ENCODE data around the gene ZFPL1. TPM values are rescaled to one million over a fixed set of nuclear protein-coding genes. Genes with fewer than 3 reads are reported as not detected.

ZFPL1 gene
- total RNA-seq (2014; rRNA removed; shearing (Covaris generic)): 17.6 and 19.2 TPM in 2 replicates

DNA sequence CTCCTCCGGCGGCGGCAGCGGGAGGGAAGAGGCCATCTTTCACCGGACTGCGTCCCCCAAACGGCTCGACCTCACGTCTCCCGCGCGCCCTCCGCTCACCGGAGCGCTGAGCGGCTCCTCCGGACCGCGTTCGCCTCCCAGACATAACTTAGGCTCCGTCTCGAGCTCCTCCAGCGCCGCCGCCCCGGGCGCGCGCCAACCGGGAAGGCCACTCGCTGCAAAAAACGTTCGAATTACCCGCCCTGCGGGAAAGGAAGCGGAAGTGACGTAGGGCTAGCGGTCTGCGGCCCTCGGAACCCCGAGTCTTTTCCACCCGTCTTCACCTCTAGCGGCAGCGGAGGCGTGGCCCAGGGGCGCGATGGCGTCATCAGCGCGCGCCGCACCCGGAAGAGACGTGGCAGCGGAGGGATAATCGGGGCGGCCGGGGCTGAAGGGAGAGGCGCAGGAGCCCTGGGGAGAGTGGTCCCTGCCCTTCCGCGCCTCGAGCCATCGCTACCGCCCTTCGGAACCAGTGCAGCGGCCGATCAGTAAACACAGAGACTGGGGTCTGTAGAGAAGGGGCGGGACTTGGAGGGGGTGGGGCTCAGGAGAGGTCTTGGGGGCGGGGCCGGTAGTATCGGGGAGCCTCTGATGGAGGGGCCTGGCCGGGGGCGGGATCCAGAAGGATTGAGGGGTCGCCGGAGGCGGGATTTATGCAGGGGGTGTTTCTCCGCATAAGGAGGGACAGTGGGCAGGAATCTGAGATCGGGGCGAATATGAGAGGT, at the start of gene ZFPL1, which contains the start of gene CDCA5:
ZFPL1 (plus strand) TSS at position 389 of the 764 bp plus-strand sequence. CDS start 477 bp downstream, outside the sequence.
CDCA5 (minus strand) TSS at position 207 of the 764 bp plus-strand sequence; CDS start at position 145, 62 bp downstream.
- H3K27ac ChIP-seq: peak within 1 kb of the TSS; percentile 83
- H3K4me1 ChIP-seq: peaks cover 5% of the 10 kb centered on the region
- peak within 1 kb of the TSS; percentile 84 for H3K4me3 ChIP-seq
- DNase-seq: peak; percentile 93 to 95
- H3K36me3 ChIP-seq: peaks cover 28% of the 10 kb centered on the region
- H3K27me3 ChIP-seq: no peaks in the 10 kb centered on the region
- no peaks in the 10 kb centered on the region for H3K9me3 ChIP-seq (replicated peaks)

DNA sequence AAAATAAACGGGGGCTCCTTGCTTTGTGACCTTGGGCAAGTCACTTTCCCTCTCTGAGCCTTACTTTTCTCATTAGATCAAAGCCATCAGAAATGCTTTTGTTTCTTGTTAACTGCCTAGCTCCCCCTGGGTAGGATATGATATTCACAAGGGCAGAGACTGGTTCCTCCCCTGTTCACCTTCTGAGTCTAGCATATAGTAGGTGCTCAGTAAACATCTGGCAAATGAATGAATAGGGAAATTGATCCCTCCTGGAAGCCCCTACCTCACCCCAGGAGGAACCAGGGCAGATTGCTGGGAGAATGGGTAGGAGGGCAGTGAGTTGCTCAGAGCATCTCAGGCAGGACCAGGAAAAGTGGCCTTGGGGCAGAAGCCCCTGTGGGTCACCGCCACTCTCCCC, 49.6 kb upstream of the ZFPL1 start:
- no peak overlapping the region for H3K4me3 ChIP-seq
- no peaks in the 10 kb centered on the region for H3K36me3 ChIP-seq
- no peaks in the 10 kb centered on the region for H3K4me1 ChIP-seq
- H3K27me3 ChIP-seq: no peaks in the 10 kb centered on the region
- H3K27ac ChIP-seq: no peak overlapping the region
- DNase-seq: no peak
- H3K9me3 ChIP-seq (replicated peaks): no peaks in the 10 kb centered on the region

DNA sequence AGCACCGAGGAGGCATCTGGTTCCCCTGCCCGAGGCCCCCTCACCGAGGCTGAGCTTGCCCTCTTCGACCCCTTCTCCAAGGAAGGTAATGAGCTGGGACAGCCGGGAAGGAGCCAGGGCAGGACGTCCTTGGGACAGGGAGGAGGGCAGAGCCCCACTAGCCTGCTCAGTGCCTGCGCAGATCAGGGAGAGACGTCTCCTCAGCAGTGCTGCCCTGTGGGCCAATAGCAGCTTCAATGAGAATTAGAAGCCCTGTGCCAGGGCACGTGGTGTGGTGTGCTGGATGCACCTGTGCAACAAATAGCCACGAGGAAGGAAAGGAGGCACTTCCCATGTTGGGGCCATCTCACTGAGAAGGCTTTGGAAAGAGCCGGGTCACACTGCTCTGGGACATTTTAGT, 48.4 kb upstream of the ZFPL1 start:
- no peak overlapping the region for H3K4me3 ChIP-seq
- no peaks in the 10 kb centered on the region for H3K9me3 ChIP-seq (replicated peaks)
- no peaks in the 10 kb centered on the region for H3K36me3 ChIP-seq
- H3K27ac ChIP-seq: no peak overlapping the region
- no peaks in the 10 kb centered on the region for H3K27me3 ChIP-seq
- DNase-seq: no peak
- H3K4me1 ChIP-seq: no peaks in the 10 kb centered on the region; the same call in 1 of the 2 replicates

DNA sequence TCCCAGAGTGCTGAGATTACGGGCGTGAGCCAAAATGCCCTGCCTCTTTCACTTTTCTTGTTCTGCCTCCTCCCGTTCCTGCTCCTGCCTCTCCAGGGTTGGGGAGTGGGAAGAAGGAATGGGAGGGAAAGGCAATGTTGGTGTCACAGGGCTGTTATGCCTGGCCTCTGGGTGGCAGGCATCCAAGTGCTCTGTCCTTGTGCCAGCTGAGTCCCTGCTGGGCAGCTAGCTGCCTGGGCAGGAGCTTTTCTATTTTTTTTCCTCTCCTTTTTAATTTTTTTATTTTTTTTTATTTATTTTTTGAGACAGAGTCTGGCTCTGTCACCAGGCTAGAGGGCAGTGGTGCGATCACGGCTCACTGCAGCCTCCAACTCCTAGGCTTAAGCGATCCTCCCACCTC, 47.1 kb upstream of the ZFPL1 start:
- Histone ChIP-seq H3K27ac (no peak overlapping the region), H3K4me3 (no peak overlapping the region), H3K27me3 (no peaks in the 10 kb centered on the region), H3K9me3 (replicated peaks) (no peaks in the 10 kb centered on the region), H3K36me3 (no peaks in the 10 kb centered on the region), H3K4me1 (no peaks in the 10 kb centered on the region; the same call in 1 of the 2 replicates)
- DNase-seq: no peak

DNA sequence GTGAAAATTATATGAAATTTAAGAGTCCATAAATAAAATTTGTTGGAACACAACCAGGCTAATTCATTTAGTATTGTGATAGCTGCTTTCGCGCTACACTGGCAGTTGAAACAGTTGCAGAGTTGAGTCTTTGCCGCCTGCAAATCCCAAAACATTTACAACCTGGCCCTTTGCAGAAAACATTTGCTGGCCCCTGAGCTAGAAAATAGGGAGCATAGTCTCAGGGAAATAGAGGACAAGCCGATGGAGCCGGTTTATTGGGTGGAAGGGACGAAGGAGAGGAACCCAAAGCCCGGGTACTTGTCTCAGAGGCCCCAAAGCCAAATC, 43.5 kb upstream of the ZFPL1 start:
- peak overlapping the region; percentile 53 for H3K27ac ChIP-seq
- H3K36me3 ChIP-seq: peaks cover 2% of the 10 kb centered on the region; the same call in 1 of the 2 replicates
- no peaks in the 10 kb centered on the region; the same call in none of the 2 replicates for H3K4me1 ChIP-seq
- peak overlapping the region; percentile 81 for H3K4me3 ChIP-seq
- H3K27me3 ChIP-seq: no peaks in the 10 kb centered on the region
- no peaks in the 10 kb centered on the region for H3K9me3 ChIP-seq (replicated peaks)
- DNase-seq: no peak

DNA sequence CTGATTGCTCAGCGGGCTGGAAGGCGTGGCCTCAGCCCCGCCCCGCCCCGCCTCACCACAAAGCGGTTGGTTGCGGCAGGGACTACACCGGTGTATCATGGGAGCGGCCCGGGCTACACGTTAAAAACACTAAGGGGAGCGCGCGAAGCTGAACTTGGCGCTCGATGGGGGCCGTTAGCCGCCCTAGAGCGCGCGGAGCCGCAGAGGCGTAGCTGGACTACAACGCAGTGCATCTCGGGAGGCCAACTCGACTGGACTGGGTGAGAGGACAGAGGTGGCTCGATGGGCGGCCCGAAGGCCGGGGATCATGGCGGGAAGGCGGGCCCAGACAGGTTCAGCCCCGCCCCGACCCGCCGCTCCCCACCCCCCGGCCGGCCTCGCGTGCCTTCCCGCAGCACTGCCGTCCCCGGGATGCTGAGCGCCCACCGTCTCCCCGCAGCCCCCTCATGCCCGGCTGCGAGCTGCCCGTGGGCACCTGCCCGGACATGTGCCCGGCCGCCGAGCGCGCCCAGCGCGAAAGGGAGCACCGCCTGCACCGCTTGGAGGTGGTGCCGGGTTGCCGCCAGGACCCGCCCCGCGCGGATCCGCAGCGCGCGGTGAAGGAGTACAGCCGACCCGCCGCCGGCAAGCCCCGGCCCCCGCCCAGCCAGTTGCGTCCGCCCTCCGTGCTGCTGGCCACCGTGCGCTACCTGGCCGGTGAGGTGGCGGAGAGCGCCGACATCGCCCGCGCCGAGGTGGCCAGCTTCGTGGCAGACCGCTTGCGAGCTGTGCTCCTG, 43.0 kb upstream of the ZFPL1 start, which contains the start of gene SAC3D1:
SAC3D1 (plus strand) TSS at position 364 of the 776 bp plus-strand sequence; CDS start at position 447, 83 bp downstream.
- H3K4me1 ChIP-seq: no peaks in the 10 kb centered on the region; the same call in none of the 2 replicates
- H3K36me3 ChIP-seq: peaks cover 2% of the 10 kb centered on the region; the same call in 1 of the 2 replicates
- H3K27ac ChIP-seq: peak within 1 kb of the TSS; percentile 53
- H3K4me3 ChIP-seq: peak within 1 kb of the TSS; percentile 81
- DNase-seq: peak; percentile 96
- H3K27me3 ChIP-seq: no peaks in the 10 kb centered on the region
- H3K9me3 ChIP-seq (replicated peaks): no peaks in the 10 kb centered on the region

DNA sequence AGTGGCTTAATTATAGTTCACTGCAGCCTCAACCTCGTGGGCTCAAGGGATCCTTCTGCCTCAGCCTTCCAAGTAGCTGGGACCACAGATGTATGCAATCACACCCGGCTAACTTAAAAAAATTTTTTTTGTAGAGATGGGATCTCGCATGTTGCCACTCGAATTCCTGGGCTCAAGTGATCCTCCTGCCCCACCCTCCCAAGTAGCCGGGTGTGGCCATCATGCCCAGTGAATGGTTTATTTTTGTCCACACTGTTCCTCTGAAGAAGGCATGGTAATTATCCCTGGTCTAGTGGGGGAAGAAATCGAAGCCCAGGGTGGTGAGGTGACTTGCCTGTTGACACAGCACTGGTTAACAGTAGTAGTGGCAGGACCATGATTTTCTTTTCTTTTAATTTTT, 41.1 kb upstream of the ZFPL1 start:
- peaks cover 2% of the 10 kb centered on the region; the same call in 1 of the 2 replicates for H3K36me3 ChIP-seq
- no peaks in the 10 kb centered on the region for H3K9me3 ChIP-seq (replicated peaks)
- H3K4me1 ChIP-seq: no peaks in the 10 kb centered on the region; the same call in none of the 2 replicates
- no peak overlapping the region for H3K27ac ChIP-seq
- H3K27me3 ChIP-seq: no peaks in the 10 kb centered on the region
- no peak overlapping the region for H3K4me3 ChIP-seq
- no peak for DNase-seq

DNA sequence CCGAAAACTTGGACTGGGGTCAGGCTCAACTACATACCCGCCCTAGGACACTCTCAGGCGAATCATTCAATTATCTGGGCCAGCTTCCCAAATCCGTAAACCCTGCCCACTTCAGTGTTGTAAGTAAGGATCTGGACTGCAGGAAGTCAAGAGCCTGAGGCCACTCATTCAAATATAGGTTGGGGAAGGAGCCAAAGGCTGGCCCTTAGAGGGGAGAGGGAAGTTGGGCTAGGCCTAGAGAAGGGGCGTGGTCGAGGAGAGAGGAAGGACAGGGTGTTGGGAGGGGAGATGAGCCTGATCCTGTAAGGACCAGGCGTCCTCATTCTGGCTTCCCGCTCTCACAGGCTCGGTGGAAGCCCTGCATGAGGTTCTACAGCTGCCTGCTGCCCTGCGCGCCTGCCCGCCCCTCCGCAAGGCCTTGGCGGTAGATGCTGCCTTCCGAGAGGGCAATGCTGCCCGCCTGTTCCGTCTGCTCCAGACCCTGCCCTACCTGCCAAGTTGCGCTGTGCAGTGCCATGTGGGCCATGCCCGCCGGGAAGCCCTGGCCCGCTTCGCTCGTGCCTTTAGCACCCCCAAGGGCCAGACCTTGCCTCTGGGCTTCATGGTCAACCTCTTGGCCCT, 40.0 kb upstream of the ZFPL1 start:
- Histone ChIP-seq H3K36me3 (peaks cover 2% of the 10 kb centered on the region; the same call in 1 of the 2 replicates), H3K27me3 (no peaks in the 10 kb centered on the region), H3K4me1 (no peaks in the 10 kb centered on the region; the same call in none of the 2 replicates), H3K4me3 (no peak overlapping the region), H3K27ac (no peak overlapping the region), H3K9me3 (replicated peaks) (no peaks in the 10 kb centered on the region)
- no peak for DNase-seq

DNA sequence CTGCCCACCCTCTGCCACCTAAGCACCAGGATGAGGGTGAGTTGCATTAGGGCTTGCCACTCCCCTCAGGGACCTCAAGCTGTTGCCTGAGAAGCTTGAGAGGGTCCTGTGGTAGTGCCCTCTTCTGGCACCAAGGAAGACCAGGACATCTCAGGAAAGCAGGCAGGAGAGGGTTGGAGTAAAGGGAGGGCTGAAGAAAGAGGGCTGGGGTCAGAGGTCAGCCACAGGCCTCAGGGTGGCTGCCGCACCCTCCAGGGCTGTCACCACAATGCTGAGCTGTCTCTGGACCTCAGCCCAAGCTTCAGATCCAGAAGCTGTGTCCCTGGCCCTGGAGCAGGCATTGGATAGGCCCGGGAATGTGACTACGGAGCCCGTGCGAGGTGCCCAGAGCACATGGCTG, 39.0 kb upstream of the ZFPL1 start:
- Histone ChIP-seq H3K27ac (no peak overlapping the region), H3K27me3 (no peaks in the 10 kb centered on the region), H3K4me1 (no peaks in the 10 kb centered on the region; the same call in none of the 2 replicates), H3K4me3 (no peak overlapping the region), H3K36me3 (peaks cover 2% of the 10 kb centered on the region; the same call in 1 of the 2 replicates), H3K9me3 (replicated peaks) (no peaks in the 10 kb centered on the region)
- no peak for DNase-seq

DNA sequence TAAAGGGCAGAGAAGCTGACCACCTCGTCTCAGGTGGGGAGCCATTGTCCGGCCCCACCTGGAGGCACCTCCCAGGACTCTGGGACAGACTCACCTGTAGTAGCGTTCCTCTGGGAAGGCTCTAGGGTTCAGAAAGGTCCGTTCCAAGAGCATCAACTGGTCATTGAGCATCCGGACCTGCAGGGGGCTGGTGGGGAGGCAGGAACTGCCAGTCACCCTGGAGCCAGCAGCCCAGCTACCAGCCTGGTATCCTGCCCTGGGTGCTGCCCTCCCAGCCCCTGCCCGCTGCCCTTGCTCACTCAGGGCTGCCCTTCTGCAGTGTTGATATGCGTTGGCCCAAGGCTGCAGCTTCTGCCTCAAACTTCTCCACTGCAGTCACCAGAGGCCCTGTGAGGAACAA, 38.3 kb upstream of the ZFPL1 start:
- Histone ChIP-seq H3K27me3 (no peaks in the 10 kb centered on the region), H3K9me3 (replicated peaks) (no peaks in the 10 kb centered on the region), H3K4me1 (no peaks in the 10 kb centered on the region; the same call in 1 of the 2 replicates), H3K27ac (no peak overlapping the region), H3K36me3 (peaks cover 2% of the 10 kb centered on the region; the same call in 1 of the 2 replicates), H3K4me3 (no peak overlapping the region)
- DNase-seq: no peak

DNA sequence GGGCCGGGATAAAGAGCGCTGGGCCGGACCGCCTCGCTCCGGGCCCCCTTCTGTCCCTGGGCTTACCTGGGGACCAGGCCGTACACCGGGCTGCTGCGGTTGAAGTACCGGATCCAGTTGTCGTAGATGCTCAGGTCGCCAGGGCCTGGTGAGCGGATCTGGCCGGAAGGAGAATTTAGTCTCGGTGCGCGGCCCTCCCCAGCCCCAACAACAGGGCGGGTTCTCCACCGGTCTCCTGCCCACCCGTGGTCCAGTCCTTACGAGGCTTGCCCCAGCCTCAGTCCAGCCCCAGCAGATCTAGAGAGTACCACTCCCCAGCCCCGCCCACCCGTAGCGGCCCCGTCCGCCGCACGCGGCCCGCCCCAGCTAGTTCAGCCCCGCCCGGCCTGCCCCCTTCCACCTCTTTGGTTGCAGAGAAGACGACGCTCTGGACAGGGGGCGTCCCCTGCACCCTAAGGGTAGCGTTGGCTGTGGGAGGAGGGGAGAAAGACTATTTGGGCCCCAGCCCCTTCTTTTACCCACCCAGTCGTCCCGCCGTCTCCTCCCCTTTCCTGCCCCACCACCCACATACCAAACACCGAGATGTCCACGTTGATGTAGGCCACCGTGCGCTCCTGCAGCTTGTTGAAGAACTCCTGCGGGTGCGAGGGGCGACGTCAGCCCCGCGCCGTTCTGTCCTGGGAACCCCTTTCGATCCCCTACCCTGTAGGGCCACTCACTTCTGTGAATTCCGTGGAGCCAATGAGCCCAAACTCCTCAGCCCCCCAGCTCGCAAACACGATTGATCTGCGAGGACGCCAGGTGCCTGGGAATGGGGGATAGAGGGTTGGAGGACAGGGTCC, 36.2 kb upstream of the ZFPL1 start:
- H3K4me3 ChIP-seq: no peak overlapping the region
- H3K9me3 ChIP-seq (replicated peaks): no peaks in the 10 kb centered on the region
- H3K27me3 ChIP-seq: no peaks in the 10 kb centered on the region
- no peaks in the 10 kb centered on the region for H3K4me1 ChIP-seq
- no peak for DNase-seq
- no peak overlapping the region for H3K27ac ChIP-seq
- H3K36me3 ChIP-seq: no peaks in the 10 kb centered on the region; the same call in 1 of the 2 replicates

DNA sequence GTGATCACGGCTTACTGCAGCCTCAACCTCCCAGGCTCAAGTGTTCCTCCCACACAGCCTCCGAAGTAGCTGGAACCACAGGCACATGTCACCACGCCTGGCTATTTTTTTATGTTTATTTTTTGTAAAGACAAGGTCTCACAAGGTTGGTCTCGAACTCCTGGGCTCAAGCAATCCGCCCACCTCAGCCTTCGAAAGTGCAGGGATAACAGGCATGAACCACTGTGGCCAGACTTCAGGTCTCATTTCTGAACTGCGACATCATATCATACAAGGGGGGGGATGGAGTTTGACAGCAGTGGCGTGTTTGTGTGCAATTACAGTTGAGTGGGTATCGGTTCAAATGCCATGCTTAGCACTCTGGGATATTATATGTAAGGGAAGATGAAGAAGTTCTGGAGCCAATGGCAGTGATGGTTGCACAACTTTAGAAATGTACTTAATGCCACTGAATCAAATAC, 32.6 kb upstream of the ZFPL1 start:
- no peaks in the 10 kb centered on the region for H3K4me1 ChIP-seq
- no peak for DNase-seq

DNA sequence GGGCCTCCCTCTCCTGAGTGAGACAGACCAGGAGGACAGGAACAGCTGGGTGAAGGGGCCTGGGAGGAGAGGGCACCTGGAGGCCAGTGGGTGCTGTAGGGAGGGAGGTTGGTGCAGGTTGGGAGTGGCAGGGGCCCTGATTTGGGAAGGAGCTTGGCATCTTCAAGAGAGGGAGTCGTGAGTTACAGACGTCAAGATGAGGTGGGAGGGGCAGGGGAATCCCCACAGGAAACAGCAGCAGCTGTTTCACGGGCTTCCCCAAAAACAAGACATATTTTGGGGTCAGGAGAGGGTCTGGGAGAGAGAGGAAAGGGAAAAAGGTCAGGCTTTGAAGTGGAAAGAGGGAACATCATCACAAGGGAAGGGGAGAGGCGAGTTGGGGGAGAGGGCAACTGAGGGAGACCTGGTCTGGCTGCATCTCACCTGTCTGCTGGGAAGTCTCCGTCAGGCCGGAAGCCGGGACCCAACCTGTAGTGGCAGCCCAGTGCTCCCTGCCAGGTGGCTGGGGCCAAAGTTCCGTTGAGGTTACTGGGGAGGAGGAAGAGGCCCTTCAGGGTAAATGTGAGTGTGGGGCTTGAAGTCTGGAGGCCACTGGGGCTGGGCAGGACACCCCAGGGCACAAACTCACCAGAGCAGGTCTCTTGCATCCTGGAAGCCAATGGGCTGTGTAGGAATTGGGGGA, 30.1 kb upstream of the ZFPL1 start:
- Histone ChIP-seq H3K36me3 (no peaks in the 10 kb centered on the region), H3K4me1 (no peaks in the 10 kb centered on the region), H3K27me3 (no peaks in the 10 kb centered on the region), H3K4me3 (no peak overlapping the region), H3K9me3 (replicated peaks) (no peaks in the 10 kb centered on the region), H3K27ac (no peak overlapping the region)
- no peak for DNase-seq

More for the DNA sequence above, 32.6 kb upstream of the ZFPL1 start:
- no peak overlapping the region for H3K4me3 ChIP-seq
- no peaks in the 10 kb centered on the region for H3K36me3 ChIP-seq
- no peak overlapping the region for H3K27ac ChIP-seq
- no peaks in the 10 kb centered on the region for H3K27me3 ChIP-seq
- no peaks in the 10 kb centered on the region for H3K9me3 ChIP-seq (replicated peaks)

Measured in SJCRH30 (cell line).